ENCODE results near the gene HSF5. TPM values are rescaled to one million over a fixed set of nuclear protein-coding genes. Genes with fewer than 3 reads are reported as not detected.

The HSF5 gene
- total and polyA plus RNA-seq, 2 of the 4 experiments (the other 2 are of a cell fraction) = not detected

- ChIA-PET CTCF (interaction anchor here (0.6 kb wide), 1 partner anchor 27 kb away, joined by 4 read pairs; no protein-coding TSS in a partner anchor), POLR2A (ENCODE audit: unreplicated experiment) (no interaction called here)
- 40% methylated on average over 1 of the region's 2 CpGs; no CpG with 5 or more reads in 1 of the 2 experiments for WGBS, 2 experiments (ENCODE audit: extremely low coverage in 2 of 2, insufficient read length in 1 of 2)
- H3K56ac ChIP-seq (ENCODE audit: extremely low read depth, insufficient read depth, low read length) = no peak overlapping the region
- H4K5ac ChIP-seq (ENCODE audit: low read depth, low read length) = no peak overlapping the region
- H3K14ac ChIP-seq (replicated peaks; ENCODE audit: low read depth, low read length) = no peak overlapping the region
- no peaks in the 10 kb centered on the region for H3K4me1 ChIP-seq (ENCODE audit: control insufficient read depth, insufficient read depth, low read length)
- TF ChIP-seq MAZ (IDR thresholded peaks at IDR 0.05; ENCODE audit: borderline replicate concordance, low read depth, low read length) = no peak
- ATAC-seq (ENCODE audit: low read depth) = no peak
- H3K79me1 ChIP-seq (ENCODE audit: low read depth in 1 of 2, low read length in 2 of 2) = no peaks in the 10 kb centered on the region
- H3K36me3 ChIP-seq (ENCODE audit: control insufficient read depth, insufficient read depth, low read length) = no peaks in the 10 kb centered on the region
- no peak overlapping the region for H3K4ac ChIP-seq (ENCODE audit: low read depth, low read length)
- no peak overlapping the region for H3K23ac ChIP-seq (ENCODE audit: low read depth, low read length)
- no peaks in the 10 kb centered on the region for H4K20me1 ChIP-seq (ENCODE audit: insufficient read depth, low read length)
- dilution Hi-C loops (cut with HindIII; ENCODE audit: low sequenced_read_pairs, unreplicated experiment) (no loop called here), in situ Hi-C loops (cut with MboI; ENCODE audit: low sequenced_read_pairs) (no loop called here), intact Hi-C loops (cut with micrococcal nuclease) (no loop called here)
- no peak overlapping the region for H4K91ac ChIP-seq (ENCODE audit: insufficient read depth, low read depth, low read length)
- no peak overlapping the region for H2AFZ ChIP-seq (replicated peaks; ENCODE audit: low read length, poor library complexity)
- peaks cover 13% of the 10 kb centered on the region for H3K27me3 ChIP-seq (ENCODE audit: control insufficient read depth, insufficient read depth, low read length)
- no peak overlapping the region for H2AK9ac ChIP-seq (replicated peaks; ENCODE audit: low read depth, low read length, poor library complexity)
- H2BK20ac ChIP-seq (ENCODE audit: low read depth, low read length) = no peak overlapping the region
- no peak overlapping the region for H2AK5ac ChIP-seq (ENCODE audit: low read depth, low read length)
- no peak overlapping the region for H2BK5ac ChIP-seq (ENCODE audit: low read depth, low read length, poor library complexity, severe bottlenecking)
- BruUV-seq (replicated peaks) = no TSS peak
- no peak overlapping the region for H3K18ac ChIP-seq (ENCODE audit: low read depth, low read length)
- no peak overlapping the region for H3K4me3 ChIP-seq (ENCODE audit: insufficient read depth, low read depth, low read length)
- no peak overlapping the region for H3K27ac ChIP-seq (ENCODE audit: insufficient read depth, low read length)
- no peaks in the 10 kb centered on the region for H3K9me3 ChIP-seq (ENCODE audit: control insufficient read depth, insufficient read depth, low read length)
- no peak overlapping the region for H2BK15ac ChIP-seq (ENCODE audit: low read depth, low read length)
- no peak overlapping the region for H2BK120ac ChIP-seq (ENCODE audit: low read depth, low read length)
- H3K4me2 ChIP-seq (ENCODE audit: low read depth, low read length) = no peak overlapping the region
- H4K8ac ChIP-seq (ENCODE audit: low read depth in 2 of 2, low read length in 2 of 2) = no peak overlapping the region
- no peak overlapping the region for H3K9ac ChIP-seq (ENCODE audit: low read depth, low read length)
- no peak for DNase-seq
- no peaks in the 10 kb centered on the region for H3K9me1 ChIP-seq (ENCODE audit: insufficient read depth, low read length)
Observed at GRCh38 chr17:58390884-58391283, 97.3 kb downstream of the HSF5 start.

Data from IMR-90 (cell line).